SK-N-SH treated with all-trans-retinoic acid at 6 μM for 48 hours (cell line): ENCODE measurements around the gene B3GALT6.

Experiments
- ATAC-seq: fragments of 200-7000 bp; cut with Tn5 transposase; 3 replicates; pipeline ENCODE4 v1.9.1; 2020; ENCODE audit warnings: mild to moderate bottlenecking, moderate library complexity
- ESRRG ChIP-seq: fragments of 250-450 bp; sonication (Bioruptor Pico); IDR thresholded peaks from 2 replicates; pipeline ENCODE4 v1.6.1; 2021; ENCODE audit warnings: mild to moderate bottlenecking
- GLIS3 ChIP-seq: fragments of 250-450 bp; sonication (Bioruptor Pico); IDR thresholded peaks from 2 replicates; pipeline ENCODE4 v1.5.0; 2020; ENCODE audit warnings: mild to moderate bottlenecking, moderate library complexity
- ISL1 ChIP-seq: fragments of 250-450 bp; sonication (Bioruptor Pico); IDR thresholded peaks from 2 replicates; pipeline ENCODE4 v2.1.2; 2022; ENCODE audit warnings: mild to moderate bottlenecking, moderate library complexity
- POU6F1 ChIP-seq: fragments of 250-450 bp; sonication (Bioruptor Pico); IDR thresholded peaks from 2 replicates; pipeline ENCODE4 v1.8.0; 2021; ENCODE audit warnings: low read depth, mild to moderate bottlenecking, moderate library complexity, borderline replicate concordance
- PPARA ChIP-seq: fragments of 250-450 bp; sonication (Bioruptor Pico); IDR thresholded peaks from 2 replicates; pipeline ENCODE4 v1.5.0; 2020; ENCODE audit warnings: mild to moderate bottlenecking, borderline replicate concordance
- RARB ChIP-seq: fragments of 250-450 bp; sonication (Bioruptor Pico); IDR thresholded peaks from 2 replicates; pipeline ENCODE4 v1.8.0; 2021; ENCODE audit warnings: mild to moderate bottlenecking, moderate library complexity
- SNAI2 ChIP-seq: fragments of 250-450 bp; sonication (Bioruptor Pico); IDR thresholded peaks from 2 replicates; pipeline ENCODE4 v1.5.0; 2020; ENCODE audit warnings: mild to moderate bottlenecking, moderate library complexity
- TOX ChIP-seq: fragments of 250-450 bp; sonication (Bioruptor Pico); IDR thresholded peaks from 2 replicates; pipeline ENCODE4 v1.8.0; 2021; ENCODE audit warnings: mild to moderate bottlenecking, moderate library complexity, borderline replicate concordance
- ZC3H10 ChIP-seq: fragments of 250-450 bp; sonication (Bioruptor Pico); IDR thresholded peaks from 2 replicates; pipeline ENCODE4 v1.5.1; 2021; ENCODE audit warnings: mild to moderate bottlenecking, moderate library complexity
- ZFP30 ChIP-seq: fragments of 450-650 bp; formaldehyde crosslinking; IDR thresholded peaks from 2 replicates; pipeline ENCODE4 v1.5.0; 2022; ENCODE audit warnings: mild to moderate bottlenecking, moderate library complexity
- ZNF70 ChIP-seq: fragments of 450-650 bp; formaldehyde crosslinking; IDR thresholded peaks from 2 replicates; pipeline ENCODE4 v1.5.0; 2020; ENCODE audit warnings: mild to moderate bottlenecking, moderate library complexity
- TF ChIP-seq, protein P1 (sequence below): fragments of 250-450 bp; sonication (Bioruptor Pico); IDR thresholded peaks from 2 replicates; pipeline ENCODE4 v1.8.0; 2020; ENCODE audit warnings: mild to moderate bottlenecking, moderate library complexity, borderline replicate concordance

Gene B3GALT6

DNA sequence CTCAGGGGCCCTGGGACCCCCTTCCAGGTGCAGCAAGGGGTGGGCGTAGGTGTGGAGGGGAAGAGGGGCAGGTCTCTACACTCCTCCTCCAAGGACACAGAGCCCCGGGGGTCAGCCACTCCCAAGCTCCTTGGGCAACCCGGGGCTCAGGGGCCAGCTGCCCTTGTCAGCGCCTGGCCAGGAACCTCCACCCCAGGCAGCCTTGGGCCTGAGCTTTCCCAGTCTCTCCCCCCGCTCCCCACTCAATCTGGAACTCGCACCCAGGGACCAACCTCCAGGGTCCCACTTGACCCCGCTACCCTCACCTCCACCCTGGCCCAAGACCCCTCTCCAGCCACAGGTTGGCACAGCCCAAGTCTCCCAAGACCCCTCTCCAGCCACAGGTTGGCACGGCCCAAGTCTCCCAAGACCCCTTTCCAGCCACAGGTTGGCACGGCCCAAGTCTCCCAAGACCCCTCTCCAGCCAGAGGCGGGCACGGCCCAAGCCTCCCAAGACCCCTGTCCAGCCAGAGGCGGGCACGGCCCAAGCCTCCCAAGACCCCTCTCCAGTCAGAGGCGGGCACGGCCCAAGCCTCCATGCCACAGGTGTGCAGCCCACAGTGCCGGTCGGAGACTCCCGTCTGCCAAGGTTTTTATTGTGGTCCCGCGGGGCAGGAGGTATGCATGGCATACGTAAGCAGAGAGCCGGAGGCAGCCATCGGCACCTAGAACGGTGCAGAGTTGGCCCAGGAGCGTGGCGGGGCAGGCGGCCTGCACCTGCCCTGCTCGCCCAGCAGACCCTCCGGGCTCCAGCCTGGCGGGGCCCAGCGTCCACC lies 21.1 kb upstream of the B3GALT6 start:
- ATAC-seq, result no peak

DNA sequence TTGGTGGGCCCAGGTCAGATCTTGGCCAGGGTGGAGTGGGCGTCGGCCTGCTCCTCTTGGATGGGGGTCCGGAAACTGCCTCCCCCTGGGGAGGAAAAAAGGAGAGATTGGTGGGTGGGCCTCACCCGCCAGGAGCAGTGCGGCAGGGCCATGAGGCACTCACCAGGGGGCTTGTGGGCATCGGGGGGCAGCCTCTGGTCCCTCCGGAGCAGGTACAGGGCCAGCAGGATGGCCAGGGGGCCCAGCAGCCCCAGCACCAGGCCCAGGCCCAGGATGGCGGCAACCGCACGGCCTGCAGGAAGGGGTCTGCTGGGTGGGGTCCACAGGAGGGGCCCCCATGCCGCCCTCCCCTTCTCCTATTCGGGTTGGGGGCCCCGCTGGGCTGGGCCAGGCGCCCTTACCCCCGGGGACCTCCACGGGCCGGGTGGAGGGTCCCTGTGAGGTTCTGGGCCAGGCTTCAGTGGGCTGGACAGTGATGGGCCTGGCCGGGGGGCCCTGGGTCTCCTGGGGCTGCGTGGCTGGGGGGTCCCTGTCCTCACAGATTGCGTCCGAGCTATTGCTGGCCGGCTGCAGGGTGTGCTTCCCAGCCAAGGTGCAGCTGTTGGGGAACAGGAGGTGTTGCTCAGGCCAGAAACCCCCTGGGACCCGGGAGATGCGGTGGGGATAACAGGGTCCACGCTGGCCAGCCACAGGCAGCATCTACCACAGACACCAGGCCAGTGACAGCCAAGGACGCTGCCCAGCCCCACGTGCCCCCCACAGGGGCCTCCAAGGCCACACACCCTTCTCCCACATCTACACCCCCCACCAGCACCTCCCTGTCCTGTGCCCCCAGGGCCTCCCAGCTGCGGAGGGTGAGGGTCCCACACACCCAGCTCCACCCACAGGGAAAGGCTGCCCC lies 20.2 kb upstream of the B3GALT6 start:
- no peak for ATAC-seq
- TF ChIP-seq PPARA (CRISPR knock-in tag), result no peak
- no peak for TF ChIP-seq ESRRG
- TF ChIP-seq TOX, result no peak
- TF ChIP-seq, protein P1, sequence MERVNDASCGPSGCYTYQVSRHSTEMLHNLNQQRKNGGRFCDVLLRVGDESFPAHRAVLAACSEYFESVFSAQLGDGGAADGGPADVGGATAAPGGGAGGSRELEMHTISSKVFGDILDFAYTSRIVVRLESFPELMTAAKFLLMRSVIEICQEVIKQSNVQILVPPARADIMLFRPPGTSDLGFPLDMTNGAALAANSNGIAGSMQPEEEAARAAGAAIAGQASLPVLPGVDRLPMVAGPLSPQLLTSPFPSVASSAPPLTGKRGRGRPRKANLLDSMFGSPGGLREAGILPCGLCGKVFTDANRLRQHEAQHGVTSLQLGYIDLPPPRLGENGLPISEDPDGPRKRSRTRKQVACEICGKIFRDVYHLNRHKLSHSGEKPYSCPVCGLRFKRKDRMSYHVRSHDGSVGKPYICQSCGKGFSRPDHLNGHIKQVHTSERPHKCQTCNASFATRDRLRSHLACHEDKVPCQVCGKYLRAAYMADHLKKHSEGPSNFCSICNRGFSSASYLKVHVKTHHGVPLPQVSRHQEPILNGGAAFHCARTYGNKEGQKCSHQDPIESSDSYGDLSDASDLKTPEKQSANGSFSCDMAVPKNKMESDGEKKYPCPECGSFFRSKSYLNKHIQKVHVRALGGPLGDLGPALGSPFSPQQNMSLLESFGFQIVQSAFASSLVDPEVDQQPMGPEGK (CRISPR knock-in tag), result no peak

More for the DNA sequence above, 21.1 kb upstream of the B3GALT6 start:
- TF ChIP-seq PPARA (CRISPR knock-in tag) (no peak), GLIS3 (no peak), SNAI2 (CRISPR knock-in tag) (no peak), ZFP30 (CRISPR knock-in tag) (no peak), ESRRG (no peak), ZNF70 (CRISPR knock-in tag) (no peak), TOX (no peak), POU6F1 (CRISPR knock-in tag) (no peak), RARB (CRISPR knock-in tag) (no peak)
- TF ChIP-seq, protein P1 (CRISPR knock-in tag), result no peak
- TF ChIP-seq, all 23 proteins: peak for 0

- ATAC-seq, result no peak
- TF ChIP-seq ESRRG (no peak), POU6F1 (CRISPR knock-in tag) (no peak), RARB (CRISPR knock-in tag) (no peak), ISL1 (CRISPR knock-in tag) (no peak), PPARA (CRISPR knock-in tag) (no peak), ZC3H10 (CRISPR knock-in tag) (no peak)
- TF ChIP-seq, protein P1 (CRISPR knock-in tag), result no peak
These were observed 19.2 kb upstream of the B3GALT6 start for GRCh38 chr1:1212780-1213344.
